PC-3 (cell line): Measurements from ENCODE around the gene TPRG1.

Experiments used
- CTCF ChIP-seq: fragments of 300-600 bp; sonication (generic); conservative IDR thresholded peaks from 2 replicates; pipeline ENCODE4 v1.5.1; 2017; ENCODE audit warnings: antibody characterized with exemption, low read depth, mild to moderate bottlenecking, low read length
- EZH2 ChIP-seq: fragments of 300-600 bp; sonication (generic); IDR thresholded peaks from one replicate; pipeline ENCODE4 v1.6.1; 2017; ENCODE audit warnings: antibody characterized with exemption, mild to moderate bottlenecking, low read length; ENCODE audit not compliant: unreplicated experiment
- EZH2phosphoT487 ChIP-seq: fragments of 300-600 bp; sonication (generic); IDR thresholded peaks from 2 replicates; pipeline ENCODE4 v1.6.1; 2018; ENCODE audit warnings: mild to moderate bottlenecking, antibody characterized with exemption, low read length, borderline replicate concordance

GRCh38 chr3:189340680-189341460 is 169.1 kb downstream of the TPRG1 start:
- TF ChIP-seq CTCF (peak; percentile 52; the same call in 1 of the 2 replicates), EZH2 (no peak), EZH2phosphoT487 (no peak)
